Fibroblast of pulmonary artery (primary cell): Measurements from ENCODE around the gene UNC50.

Source experiments
- DNase-seq: peaks from one replicate; pipeline ENCODE4 v3.0.0-alpha.2; 2010; ENCODE audit warnings: low read depth
- H3K4me3 ChIP-seq: replicated peaks from 2 replicates; pipeline ENCODE4 v1.5.1; 2011; ENCODE audit warnings: low read depth, mild to moderate bottlenecking, control low read depth, low read length, moderate library complexity
- CTCF ChIP-seq: IDR thresholded peaks from 2 replicates; pipeline ENCODE4 v1.5.1; 2011; ENCODE audit warnings: mild to moderate bottlenecking, control low read depth, low read length, inconsistent platforms; ENCODE audit errors: missing control alignments

The UNC50 gene

GRCh38 chr2:98664323-98664722, 55.9 kb downstream of the UNC50 start:
- DNase-seq, result no peak
- no peak overlapping the region for H3K4me3 ChIP-seq
- TF ChIP-seq CTCF, result no peak

GRCh38 chr2:98665677-98666076, 57.3 kb downstream of the UNC50 start:
- TF ChIP-seq CTCF, result no peak
- H3K4me3 ChIP-seq, result no peak overlapping the region
- no peak for DNase-seq
